ENCODE measurements around the gene MEOX1. TPM values are rescaled to one million over a fixed set of nuclear protein-coding genes. Genes with fewer than 3 reads are reported as not detected.

The MEOX1 gene
- total RNA-seq, 1 experiment from 2014 or later, result not detected

DNA sequence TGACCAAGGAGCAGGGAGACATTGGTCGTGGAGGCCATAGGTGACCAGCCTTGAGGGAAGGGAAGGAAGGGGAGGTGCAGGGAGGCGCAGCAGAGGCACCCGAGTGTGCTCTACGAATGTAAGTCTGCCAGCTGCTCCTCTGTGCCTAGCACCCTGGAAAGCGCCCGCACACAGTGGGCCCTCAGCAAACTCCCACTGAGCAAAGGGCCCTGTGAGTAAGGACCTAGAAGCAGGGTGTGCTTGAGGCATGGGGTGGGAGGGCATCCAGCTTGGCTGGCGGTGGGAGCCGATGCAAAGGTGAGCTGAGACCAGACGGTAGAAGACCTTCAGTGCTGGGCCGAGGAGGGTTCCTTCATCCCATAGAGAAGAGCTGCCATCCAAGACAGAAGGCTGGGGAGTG is 36.2 kb upstream of the MEOX1 start:
- no peaks in the 10 kb centered on the region for H3K4me1 ChIP-seq (ENCODE audit: insufficient read depth, low read length)
- peaks cover 18 to 43% of the 10 kb centered on the region in 2 experiments for H3K4me1 Mint-ChIP-seq
- no peak overlapping the region for H2BK12ac ChIP-seq (ENCODE audit: insufficient read length, low read depth, low read length)
- no peaks in the 10 kb centered on the region for H3K23me2 ChIP-seq (ENCODE audit: insufficient read length, low read depth, low read length, poor library complexity, severe bottlenecking)
- no peak overlapping the region for H3K4me3 Mint-ChIP-seq
- WGBS (ENCODE audit: extremely low coverage, insufficient read length, low lambda C conversion rate), result no CpG with 5 or more reads among the region's 10 CpGs
- no peak overlapping the region for H4K8ac ChIP-seq (replicated peaks; ENCODE audit: insufficient read length, low read depth, low read length)
- H3K79me1 ChIP-seq (ENCODE audit: insufficient read depth, low read depth, low read length, poor library complexity, severe bottlenecking), result no peaks in the 10 kb centered on the region
- no peaks in the 10 kb centered on the region for H3K9me3 Mint-ChIP-seq
- no peak overlapping the region for H2BK120ac ChIP-seq (ENCODE audit: low read depth, low read length, poor library complexity, severe bottlenecking)
- H3K23ac ChIP-seq (ENCODE audit: insufficient read length, low read depth, low read length), result no peak overlapping the region
- no peak overlapping the region for H3K14ac ChIP-seq (ENCODE audit: insufficient read depth, low read length)
- TF ChIP-seq, protein P1, sequence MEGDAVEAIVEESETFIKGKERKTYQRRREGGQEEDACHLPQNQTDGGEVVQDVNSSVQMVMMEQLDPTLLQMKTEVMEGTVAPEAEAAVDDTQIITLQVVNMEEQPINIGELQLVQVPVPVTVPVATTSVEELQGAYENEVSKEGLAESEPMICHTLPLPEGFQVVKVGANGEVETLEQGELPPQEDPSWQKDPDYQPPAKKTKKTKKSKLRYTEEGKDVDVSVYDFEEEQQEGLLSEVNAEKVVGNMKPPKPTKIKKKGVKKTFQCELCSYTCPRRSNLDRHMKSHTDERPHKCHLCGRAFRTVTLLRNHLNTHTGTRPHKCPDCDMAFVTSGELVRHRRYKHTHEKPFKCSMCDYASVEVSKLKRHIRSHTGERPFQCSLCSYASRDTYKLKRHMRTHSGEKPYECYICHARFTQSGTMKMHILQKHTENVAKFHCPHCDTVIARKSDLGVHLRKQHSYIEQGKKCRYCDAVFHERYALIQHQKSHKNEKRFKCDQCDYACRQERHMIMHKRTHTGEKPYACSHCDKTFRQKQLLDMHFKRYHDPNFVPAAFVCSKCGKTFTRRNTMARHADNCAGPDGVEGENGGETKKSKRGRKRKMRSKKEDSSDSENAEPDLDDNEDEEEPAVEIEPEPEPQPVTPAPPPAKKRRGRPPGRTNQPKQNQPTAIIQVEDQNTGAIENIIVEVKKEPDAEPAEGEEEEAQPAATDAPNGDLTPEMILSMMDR (conservative IDR thresholded peaks at IDR 0.05), result no peak
- H4K5ac ChIP-seq (ENCODE audit: insufficient read length, low read depth, low read length), result no peak overlapping the region
- no peak overlapping the region for H3T11ph ChIP-seq (ENCODE audit: low read length)
- peaks cover 5% of the 10 kb centered on the region for H3K27me3 Mint-ChIP-seq (ENCODE audit: low read depth)
- no peak overlapping the region for H2BK15ac ChIP-seq (ENCODE audit: low read depth, low read length)
- H3K18ac ChIP-seq (ENCODE audit: insufficient read length, low read depth, low read length), result no peak overlapping the region
- H2AK5ac ChIP-seq (ENCODE audit: insufficient read length, low read length), result no peak overlapping the region
- no peak overlapping the region for H3K4ac ChIP-seq (ENCODE audit: low read depth, low read length)
- H3K27ac ChIP-seq (ENCODE audit: insufficient read length, low read depth, low read length), result no peak overlapping the region
- no peak overlapping the region for H2BK20ac ChIP-seq (ENCODE audit: low read depth, low read length, poor library complexity, severe bottlenecking)
- H3K27me3 ChIP-seq (ENCODE audit: insufficient read depth, low read length), result no peaks in the 10 kb centered on the region; the same call in 1 of the 2 replicates
- H3K27ac Mint-ChIP-seq, result no peak overlapping the region
- H3K9me3 ChIP-seq (ENCODE audit: control insufficient read depth, low read depth, low read length), result no peaks in the 10 kb centered on the region
- H3K9ac ChIP-seq (ENCODE audit: extremely low read depth, insufficient read length, low read length), result no peak overlapping the region
- no peak overlapping the region for H3K4me2 ChIP-seq (ENCODE audit: insufficient read depth, insufficient read length, low read length)
- H4K91ac ChIP-seq (ENCODE audit: insufficient read length, low read depth, low read length), result no peak overlapping the region
- DNase-seq, result no peak
- no peaks in the 10 kb centered on the region for H3K79me2 ChIP-seq (ENCODE audit: insufficient read depth, low read length)
- no peak overlapping the region for H2AFZ ChIP-seq (ENCODE audit: low read length)
- no peak overlapping the region for H2BK5ac ChIP-seq (ENCODE audit: insufficient read length, low read length)
- no peaks in the 10 kb centered on the region for H4K20me1 ChIP-seq (ENCODE audit: control insufficient read depth, insufficient read depth, insufficient read length)
- no peaks in the 10 kb centered on the region; a peak in 2 of 7 replicates for H3K36me3 Mint-ChIP-seq (ENCODE audit: insufficient read depth in 1 of 3, low read depth in 3 of 3)
- H3K56ac ChIP-seq (ENCODE audit: insufficient read length, low read depth, low read length), result no peak overlapping the region
